Breast epithelium (tissue), 3 donors: ENCODE results near the gene ZFYVE16.

Experiments
- POLR2A ChIP-seq: fragments of 450-650 bp; IDR thresholded peaks from one replicate; pipeline ENCODE4 v1.6.1; 2016; ENCODE audit warnings: antibody characterized with exemption, mild to moderate bottlenecking, moderate library complexity
- POLR2AphosphoS5 ChIP-seq, 3 donors: sonication (generic); formaldehyde crosslinking; IDR thresholded peaks; one replicate each; pipeline ENCODE4 v1.6.1; 2017; ENCODE audit warnings: antibody characterized with exemption in 3 of 3
- TF ChIP-seq, protein P1 (sequence below), 3 donors: fragments of 450-650 bp; IDR thresholded peaks; one replicate each; pipeline ENCODE4 v1.5.1; 2016 to 2017; ENCODE audit warnings: antibody characterized with exemption in 3 of 3, mild to moderate bottlenecking in 3 of 3, moderate library complexity in 3 of 3

DNA sequence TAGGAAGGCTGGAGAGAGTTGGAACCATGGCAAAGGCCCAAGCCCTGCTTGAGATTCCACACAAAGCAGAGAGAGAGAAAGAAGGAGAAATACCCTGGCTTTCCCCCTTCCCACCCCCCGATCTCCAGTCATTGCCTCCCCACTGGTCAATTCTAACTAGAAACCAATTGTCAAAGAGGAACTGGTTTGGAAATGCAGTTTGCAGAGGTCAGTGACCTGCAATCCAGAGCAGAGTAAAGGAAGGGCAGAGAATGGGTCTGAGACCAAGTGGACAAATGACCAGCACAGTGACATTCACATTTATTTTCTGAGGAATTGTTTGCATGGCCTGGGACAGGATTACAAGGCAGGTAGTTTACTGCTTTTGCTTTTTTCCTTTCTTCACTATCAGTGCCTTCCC is 37.5 kb upstream of the ZFYVE16 start:
- TF ChIP-seq, protein P1, sequence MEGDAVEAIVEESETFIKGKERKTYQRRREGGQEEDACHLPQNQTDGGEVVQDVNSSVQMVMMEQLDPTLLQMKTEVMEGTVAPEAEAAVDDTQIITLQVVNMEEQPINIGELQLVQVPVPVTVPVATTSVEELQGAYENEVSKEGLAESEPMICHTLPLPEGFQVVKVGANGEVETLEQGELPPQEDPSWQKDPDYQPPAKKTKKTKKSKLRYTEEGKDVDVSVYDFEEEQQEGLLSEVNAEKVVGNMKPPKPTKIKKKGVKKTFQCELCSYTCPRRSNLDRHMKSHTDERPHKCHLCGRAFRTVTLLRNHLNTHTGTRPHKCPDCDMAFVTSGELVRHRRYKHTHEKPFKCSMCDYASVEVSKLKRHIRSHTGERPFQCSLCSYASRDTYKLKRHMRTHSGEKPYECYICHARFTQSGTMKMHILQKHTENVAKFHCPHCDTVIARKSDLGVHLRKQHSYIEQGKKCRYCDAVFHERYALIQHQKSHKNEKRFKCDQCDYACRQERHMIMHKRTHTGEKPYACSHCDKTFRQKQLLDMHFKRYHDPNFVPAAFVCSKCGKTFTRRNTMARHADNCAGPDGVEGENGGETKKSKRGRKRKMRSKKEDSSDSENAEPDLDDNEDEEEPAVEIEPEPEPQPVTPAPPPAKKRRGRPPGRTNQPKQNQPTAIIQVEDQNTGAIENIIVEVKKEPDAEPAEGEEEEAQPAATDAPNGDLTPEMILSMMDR (IDR thresholded peaks at IDR 0.05), result no peak
- no peak for TF ChIP-seq POLR2AphosphoS5 (IDR thresholded peaks at IDR 0.05)
- no peak for TF ChIP-seq POLR2A
